CD4-positive, alpha-beta memory T cell (primary cell): ENCODE data around the gene NYAP1. TPM values are rescaled to one million over a fixed set of nuclear protein-coding genes. Genes with fewer than 3 reads are reported as not detected.
"Not testable (repeated sequence)": the region's sequence is repeated elsewhere in the genome, so short reads cannot be mapped to it uniquely, and the experiment has no call there.

ENCODE experiments used
- CTCF ChIA-PET: fragments of 350-600 bp; sonication (Branson Sonifier 250); formaldehyde crosslinking; loops from one replicate; lab custom pipeline; 2021; ENCODE audit warnings: inconsistent platforms; ENCODE audit not compliant: partially characterized antibody; lab: Charles Lee
- POLR2A ChIA-PET: fragments of 350-600 bp; sonication (Branson Sonifier 250); formaldehyde crosslinking; loops from one replicate; lab custom pipeline; 2021; ENCODE audit not compliant: partially characterized antibody; lab: Charles Lee
- DNase-seq, 5 donors: peaks; one replicate each; pipeline versions ENCODE4 v3.0.0 to v3.0.0-alpha.2; 2020 to 2022; ENCODE audit warnings: mixed read lengths in 1 of 5
- H3K27ac ChIP-seq: one replicate; pipeline ENCODE4 v1.7.0; 2013; ENCODE audit warnings: low read depth, low read length
- H3K27me3 ChIP-seq: 2 replicates; pipeline ENCODE4 v1.7.0; 2013; ENCODE audit warnings: mild to moderate bottlenecking, low read length, moderate library complexity; ENCODE audit not compliant: insufficient read depth
- H3K36me3 ChIP-seq: 2 replicates; pipeline ENCODE4 v1.7.0; 2013; ENCODE audit warnings: mild to moderate bottlenecking, low read length, moderate library complexity; ENCODE audit not compliant: insufficient read depth
- H3K4me1 ChIP-seq: 2 replicates; pipeline ENCODE4 v1.7.0; 2013; ENCODE audit warnings: mild to moderate bottlenecking, low read length, moderate library complexity; ENCODE audit not compliant: insufficient read depth
- H3K4me3 ChIP-seq, 2 donors: one replicate each; pipeline ENCODE4 v1.7.0; 2013; ENCODE audit warnings: low read length in 2 of 2, mild to moderate bottlenecking in 1 of 2
- H3K9me3 ChIP-seq, 2 donors: one replicate each; pipeline ENCODE4 v1.7.0; 2013; ENCODE audit warnings: low read length in 2 of 2, control low read depth in 1 of 2; ENCODE audit not compliant: control insufficient read depth in 1 of 2
- H3K27ac Mint-ChIP-seq, 7 donors: one replicate each; pipeline ENCODE4 v1.8.0; 2020 to 2021; ENCODE audit warnings: mixed read lengths in 7 of 7, mild to moderate bottlenecking in 6 of 7, inconsistent platforms in 3 of 7, moderate library complexity in 3 of 7
- H3K27me3 Mint-ChIP-seq, 2 donors: one replicate each; pipeline ENCODE4 v1.8.0; 2020 to 2021; ENCODE audit warnings: mixed read lengths in 2 of 2
- H3K36me3 Mint-ChIP-seq, 2 donors: one replicate each; pipeline ENCODE4 v1.8.0; 2020 to 2021; ENCODE audit warnings: mixed read lengths in 2 of 2, inconsistent platforms in 1 of 2, mild to moderate bottlenecking in 1 of 2
- H3K4me1 Mint-ChIP-seq, 4 donors: one replicate each; pipeline ENCODE4 v1.8.0; 2020 to 2021; ENCODE audit warnings: mixed read lengths in 4 of 4, mild to moderate bottlenecking in 1 of 4
- H3K4me3 Mint-ChIP-seq, 8 donors: one replicate each; pipeline ENCODE4 v1.8.0; 2020 to 2021; ENCODE audit warnings: mixed read lengths in 8 of 8, mild to moderate bottlenecking in 7 of 8, moderate library complexity in 6 of 8, inconsistent platforms in 3 of 8
- H3K9me3 Mint-ChIP-seq, 8 donors: one replicate each; pipeline ENCODE4 v1.8.0; 2020 to 2021; ENCODE audit warnings: mixed read lengths in 8 of 8, mild to moderate bottlenecking in 5 of 8, inconsistent platforms in 3 of 8, moderate library complexity in 1 of 8
- intact Hi-C: fragments of 100-400 bp; cut with micrococcal nuclease; formaldehyde crosslinking; loops from one replicate; pipeline ENCODE4 v1.15.1; 2023
- polyA plus RNA-seq, 2 donors: library from polyadenylated mRNA; unstranded; fragments of 300-500 nt; fragmentation: Illumina TruSeq; gene quantifications; one replicate each; pipeline ENCODE4 v1.2.3, GENCODE V29; 2021
- total RNA-seq, 2 experiments: library from RNA; stranded (reverse); gene quantifications; one replicate each; pipeline ENCODE4 v1.2.3, GENCODE V29; 2021

Gene NYAP1
- total and polyA plus RNA-seq, 4 experiments from 2014 or later, result 0.38 to 0.58 TPM; not detected in 2

DNA sequence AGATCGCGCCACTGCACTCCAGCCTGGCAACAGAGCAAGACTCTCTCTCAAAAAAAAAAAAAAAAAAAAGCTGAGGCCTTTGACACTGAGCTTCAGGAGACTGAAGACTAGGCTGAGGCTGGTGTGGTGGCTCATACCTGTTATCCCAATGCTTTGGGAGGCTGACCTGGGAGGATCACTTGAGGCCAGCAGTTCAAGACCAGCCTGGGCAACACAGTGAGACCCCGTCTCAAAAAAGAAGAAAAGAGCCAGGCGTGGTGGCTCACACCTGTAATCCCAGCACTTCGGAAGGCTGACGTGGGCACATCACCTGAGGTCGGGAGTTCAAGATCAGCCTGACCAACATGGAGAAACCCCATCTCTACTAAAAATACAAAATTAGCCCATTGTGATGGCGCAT lies 36.4 kb upstream of the NYAP1 start:
- H3K27ac Mint-ChIP-seq, H3K27me3 ChIP-seq, H3K4me3 ChIP-seq, intact Hi-C loops, H3K36me3 Mint-ChIP-seq, H3K9me3 ChIP-seq, DNase-seq, H3K4me3 Mint-ChIP-seq, H3K36me3 ChIP-seq, H3K9me3 Mint-ChIP-seq, H3K27me3 Mint-ChIP-seq, H3K27ac ChIP-seq: not testable (repeated sequence)
- peaks cover 23% of the 10 kb centered on the region for H3K4me1 ChIP-seq
- ChIA-PET POLR2A (interaction anchor here (1.1 to 5.1 kb wide), 2 partner anchors 11 to 18 kb away, joined by 3 to 26 read pairs; partner anchors contain the start of genes MEPCE, PPP1R35 and ZCWPW1), CTCF (interaction anchor here (0.6 to 1.2 kb wide), 2 partner anchors 40 to 172 kb away, joined by 3 read pairs; no protein-coding TSS in a partner anchor)
- peaks cover 1 to 22% (median 5%) of the 10 kb centered on the region in 4 donors for H3K4me1 Mint-ChIP-seq

DNA sequence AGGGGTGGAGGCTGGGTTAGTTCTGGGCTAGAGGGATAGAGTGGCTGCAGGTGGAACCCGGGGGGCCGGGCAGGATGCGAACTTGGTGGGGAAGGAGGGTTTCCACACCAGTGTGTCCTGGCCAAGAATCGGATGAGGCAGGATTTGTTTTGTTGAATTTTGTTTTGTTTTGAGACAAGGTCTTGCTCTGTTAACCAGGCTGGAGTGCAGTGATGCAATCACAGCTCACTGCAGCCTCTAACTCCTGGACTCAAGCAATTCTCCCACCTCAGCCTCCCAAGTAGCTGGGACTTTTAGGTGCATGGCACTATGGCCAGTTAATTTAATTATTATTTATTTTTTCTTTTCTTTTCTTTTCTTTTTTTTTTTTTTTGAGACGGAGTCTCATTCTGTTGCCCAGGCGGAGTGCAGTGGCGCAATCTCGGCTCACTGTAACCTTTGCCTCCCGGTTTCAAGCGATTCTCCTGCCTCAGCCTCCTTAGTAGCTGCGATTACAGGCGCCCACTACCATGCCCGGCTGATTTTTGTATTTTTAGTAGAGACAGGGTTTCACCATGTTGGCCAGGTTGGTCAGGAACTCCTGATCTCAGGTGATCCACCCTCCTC lies 34.4 kb upstream of the NYAP1 start:
- Mint-ChIP-seq H3K27ac (no peak overlapping the region), H3K27me3 (no peaks in the 10 kb centered on the region), H3K4me3 (peak overlapping the region in 4 of 8 donors; percentile 1 to 43 (median 18)), H3K4me1 (peaks cover under 1 to 14% (median 4%) of the 10 kb centered on the region in 4 donors), H3K36me3 (no peaks in the 10 kb centered on the region), H3K9me3 (no peaks in the 10 kb centered on the region)
- Histone ChIP-seq H3K4me3 (no peak overlapping the region), H3K36me3 (no peaks in the 10 kb centered on the region), H3K27ac (no peak overlapping the region), H3K27me3 (no peaks in the 10 kb centered on the region), H3K4me1 (peaks cover 22% of the 10 kb centered on the region), H3K9me3 (no peaks in the 10 kb centered on the region)
- POLR2A ChIA-PET, result interaction anchor here (1.0 to 3.1 kb wide), 3 partner anchors 11 to 19 kb away, joined by 4 to 33 read pairs (median 10); partner anchors contain the start of genes MEPCE and PPP1R35
- CTCF ChIA-PET, result interaction anchor here (0.7 to 1.8 kb wide), 7 partner anchors 20 to 378 kb away, joined by 3 to 7 read pairs (median 5); no protein-coding TSS in a partner anchor
- intact Hi-C loops, result no loop called here
- no peak for DNase-seq

DNA sequence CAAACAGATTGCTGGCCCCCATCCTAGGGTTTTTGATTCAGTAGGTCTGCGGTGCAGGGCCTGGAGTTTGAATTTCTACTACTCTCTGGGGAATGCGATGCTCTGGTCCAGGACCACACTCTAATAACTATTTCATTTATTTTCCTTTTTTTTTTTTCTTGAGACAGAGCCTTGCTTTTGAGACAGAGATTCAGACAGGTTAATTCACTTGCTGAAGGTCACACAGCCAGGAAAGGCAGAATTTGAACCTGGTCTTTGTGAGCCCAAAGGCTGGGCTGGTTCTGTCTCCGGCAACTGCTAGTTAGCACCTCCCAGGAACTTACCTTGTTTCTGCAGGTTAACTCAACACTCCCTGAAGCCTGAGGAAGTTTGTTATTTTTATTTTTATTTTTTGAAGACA lies 31.2 kb upstream of the NYAP1 start:
- ChIA-PET CTCF (interaction anchor here (0.7 to 2.3 kb wide), 3 partner anchors 15 to 320 kb away, joined by 3 to 6 read pairs (median 5); no protein-coding TSS in a partner anchor), POLR2A (interaction anchor here (1.2 to 1.9 kb wide), 3 partner anchors 22 to 160 kb away, joined by 4 read pairs; partner anchors contain the start of genes MOSPD3 and ZCWPW1)
- no peaks in the 10 kb centered on the region for H3K9me3 ChIP-seq
- H3K27me3 ChIP-seq, result no peaks in the 10 kb centered on the region
- Mint-ChIP-seq H3K27me3 (no peaks in the 10 kb centered on the region), H3K27ac (no peak overlapping the region), H3K9me3 (no peaks in the 10 kb centered on the region), H3K4me3 (no peak overlapping the region), H3K36me3 (no peaks in the 10 kb centered on the region), H3K4me1 (peaks cover 4 to 20% (median 6%) of the 10 kb centered on the region in 4 donors)
- intact Hi-C loops, result no loop called here
- H3K4me1 ChIP-seq, result peaks cover 14% of the 10 kb centered on the region
- H3K27ac ChIP-seq, result no peak overlapping the region
- H3K36me3 ChIP-seq, result no peaks in the 10 kb centered on the region
- no peak overlapping the region for H3K4me3 ChIP-seq
- DNase-seq, result no peak

DNA sequence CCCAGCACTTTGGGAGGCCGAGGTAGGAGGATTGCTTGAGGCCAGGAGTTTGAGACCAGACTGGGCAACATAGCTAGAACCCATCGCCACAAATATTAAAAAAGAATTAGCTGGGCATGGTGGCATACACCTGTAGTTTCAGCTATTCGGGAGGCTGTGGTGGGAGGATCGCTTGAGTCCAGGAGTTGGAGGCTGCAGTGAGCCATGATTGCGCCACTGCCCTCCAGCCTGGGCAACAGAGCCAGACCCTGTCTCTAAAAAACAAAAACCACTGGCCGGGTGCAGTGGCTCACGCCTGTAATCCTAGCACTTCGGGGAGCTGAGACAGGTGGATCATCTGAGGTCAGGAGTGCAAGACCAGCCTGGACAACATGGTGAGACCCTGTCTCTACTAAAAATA lies 29.9 kb upstream of the NYAP1 start:
- intact Hi-C loops, H3K9me3 Mint-ChIP-seq, H3K27me3 ChIP-seq, H3K9me3 ChIP-seq, H3K4me3 ChIP-seq, H3K27me3 Mint-ChIP-seq, H3K27ac Mint-ChIP-seq, H3K36me3 Mint-ChIP-seq, H3K36me3 ChIP-seq, H3K4me3 Mint-ChIP-seq, H3K27ac ChIP-seq: not testable (repeated sequence)
- H3K4me1 Mint-ChIP-seq, result peaks cover 5 to 20% (median 6%) of the 10 kb centered on the region in 4 donors
- ChIA-PET CTCF (interaction anchor here (0.7 to 2.3 kb wide), 3 partner anchors 15 to 16 kb away, joined by 4 to 5 read pairs (median 4); no protein-coding TSS in a partner anchor), POLR2A (interaction anchor here (0.8 to 1.9 kb wide), 5 partner anchors 10 to 158 kb away, joined by 3 to 8 read pairs (median 4); partner anchors contain the start of genes MOSPD3 and PPP1R35)
- H3K4me1 ChIP-seq, result peaks cover 14% of the 10 kb centered on the region
- DNase-seq, result peak in 1 of 5 donors; percentile 3

DNA sequence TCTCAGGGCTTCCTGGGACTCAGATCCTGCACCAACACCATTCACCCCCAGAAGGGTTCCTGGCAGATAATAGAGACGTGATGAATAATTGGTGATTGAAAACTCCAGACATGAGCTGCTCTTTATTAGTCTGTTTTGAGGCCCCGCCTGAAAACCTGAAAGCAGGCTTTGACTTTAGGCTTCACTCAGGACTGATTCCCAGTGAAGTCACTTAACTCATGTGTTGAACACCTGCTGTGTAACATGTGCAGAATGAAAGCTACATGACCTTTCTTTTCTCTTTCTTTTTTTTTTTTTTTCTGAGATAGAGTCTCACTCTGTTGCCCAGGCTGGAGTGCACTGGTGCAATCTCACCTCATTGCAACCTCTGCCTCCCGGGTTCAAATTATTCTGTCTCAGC lies 28.5 kb upstream of the NYAP1 start:
- no peak overlapping the region for H3K4me3 ChIP-seq
- Mint-ChIP-seq H3K36me3 (peaks cover 0 to 6% of the 10 kb centered on the region in 2 donors), H3K27ac (peak overlapping the region in 2 of 7 donors; percentile 14 to 68), H3K9me3 (no peaks in the 10 kb centered on the region), H3K4me3 (no peak overlapping the region), H3K27me3 (no peaks in the 10 kb centered on the region), H3K4me1 (peaks cover 5 to 20% (median 6%) of the 10 kb centered on the region in 4 donors)
- H3K27me3 ChIP-seq, result no peaks in the 10 kb centered on the region
- H3K4me1 ChIP-seq, result peaks cover 10% of the 10 kb centered on the region
- ChIA-PET POLR2A (interaction anchor here (1.0 to 3.1 kb wide), 6 partner anchors 8 to 158 kb away, joined by 3 to 14 read pairs (median 6); partner anchors contain the start of genes MEPCE, MOSPD3, PPP1R35 and ZCWPW1), CTCF (interaction anchor here (0.8 to 1.8 kb wide), 5 partner anchors 14 to 250 kb away, joined by 3 to 9 read pairs (median 3); partner anchors contain the start of gene POP7)
- no peak overlapping the region for H3K27ac ChIP-seq
- no peaks in the 10 kb centered on the region for H3K9me3 ChIP-seq
- intact Hi-C loops, result no loop called here
- no peaks in the 10 kb centered on the region for H3K36me3 ChIP-seq
- no peak for DNase-seq

DNA sequence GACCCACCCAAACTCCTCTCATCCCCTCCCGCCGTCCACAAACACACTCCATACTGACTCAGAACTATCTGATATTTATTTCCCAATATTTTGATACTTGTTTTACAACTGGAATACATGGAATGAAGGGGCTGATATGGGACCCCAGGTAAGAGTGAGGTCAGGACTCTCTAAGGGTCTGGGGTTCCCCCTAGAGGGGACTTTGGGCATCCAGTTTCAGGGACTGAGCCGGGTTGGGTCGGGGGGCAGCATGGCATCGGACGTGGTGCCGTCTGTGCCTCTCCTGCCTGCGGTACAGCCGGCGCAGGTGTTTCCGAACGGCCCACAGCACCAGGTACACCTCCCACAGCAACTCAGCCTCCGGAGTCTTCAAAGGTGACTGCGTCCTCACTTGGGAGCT lies 27.2 kb upstream of the NYAP1 start:
- peaks cover 4% of the 10 kb centered on the region for H3K4me1 ChIP-seq
- intact Hi-C loops, result no loop called here
- H3K4me3 ChIP-seq, result no peak overlapping the region
- H3K27me3 Mint-ChIP-seq, result no peaks in the 10 kb centered on the region
- peaks cover 5 to 15% (median 6%) of the 10 kb centered on the region in 4 donors for H3K4me1 Mint-ChIP-seq
- no peaks in the 10 kb centered on the region for H3K27me3 ChIP-seq
- ChIA-PET POLR2A (interaction anchor here (2.1 to 3.1 kb wide), 2 partner anchors 20 to 27 kb away, joined by 7 to 14 read pairs; partner anchors contain the start of genes MEPCE, PPP1R35 and ZCWPW1), CTCF (interaction anchor here (1.0 to 1.2 kb wide), 2 partner anchors 9 to 303 kb away, joined by 3 read pairs; no protein-coding TSS in a partner anchor)
- no peaks in the 10 kb centered on the region for H3K9me3 ChIP-seq
- H3K4me3 Mint-ChIP-seq, result no peak overlapping the region
- no peaks in the 10 kb centered on the region for H3K36me3 ChIP-seq
- H3K36me3 Mint-ChIP-seq, result peaks cover 0 to 9% of the 10 kb centered on the region in 2 donors
- H3K27ac Mint-ChIP-seq, result no peak overlapping the region
- DNase-seq, result no peak
- H3K9me3 Mint-ChIP-seq, result no peaks in the 10 kb centered on the region
- no peak overlapping the region for H3K27ac ChIP-seq

DNA sequence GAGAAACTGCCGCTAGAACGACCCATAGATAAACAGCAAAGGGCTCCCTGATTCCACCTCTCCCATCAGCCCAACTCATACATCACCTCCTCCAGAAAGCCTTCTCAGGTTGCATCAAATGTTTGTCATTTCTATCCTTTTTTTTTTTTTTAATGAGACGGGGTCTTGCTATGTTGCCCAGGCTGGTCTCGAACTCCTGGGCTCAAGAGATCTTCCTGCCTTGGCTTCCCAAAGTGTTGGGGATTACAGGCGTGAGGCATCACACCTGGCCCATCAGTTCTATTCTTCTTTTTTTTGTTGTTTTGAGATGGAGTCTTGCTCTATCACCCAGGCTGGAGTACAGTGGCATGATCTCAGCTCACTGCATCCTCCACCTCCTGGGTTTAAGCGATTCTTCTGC lies 26.7 kb upstream of the NYAP1 start:
- no peaks in the 10 kb centered on the region for H3K27me3 Mint-ChIP-seq
- intact Hi-C loops, result no loop called here
- peaks cover 5 to 15% (median 6%) of the 10 kb centered on the region in 4 donors for H3K4me1 Mint-ChIP-seq
- peak overlapping the region in 2 of 7 donors; percentile 35 to 75 for H3K27ac Mint-ChIP-seq
- Histone ChIP-seq H3K27ac (no peak overlapping the region), H3K27me3 (no peaks in the 10 kb centered on the region), H3K4me1 (peaks cover 4% of the 10 kb centered on the region), H3K9me3 (no peaks in the 10 kb centered on the region), H3K36me3 (no peaks in the 10 kb centered on the region), H3K4me3 (no peak overlapping the region)
- H3K9me3 Mint-ChIP-seq, result no peaks in the 10 kb centered on the region
- ChIA-PET CTCF (interaction anchor here (1.0 to 1.2 kb wide), 3 partner anchors 8 to 303 kb away, joined by 3 to 4 read pairs (median 3); no protein-coding TSS in a partner anchor), POLR2A (interaction anchor here (2.1 to 3.1 kb wide), 2 partner anchors 20 to 27 kb away, joined by 7 to 14 read pairs; partner anchors contain the start of genes MEPCE, PPP1R35 and ZCWPW1)
- no peak overlapping the region for H3K4me3 Mint-ChIP-seq
- no peak for DNase-seq
- peaks cover 3 to 10% of the 10 kb centered on the region in 2 donors for H3K36me3 Mint-ChIP-seq
